Measurements from ENCODE around the gene KIFC3. TPM values are rescaled to one million over a fixed set of nuclear protein-coding genes. Genes with fewer than 3 reads are reported as not detected.

Gene KIFC3
- total and polyA plus RNA-seq, 8 donors: 41.4 to 96.8 (median 60.0) TPM

- no peak overlapping the region for H3K4me3 ChIP-seq
- DNase-seq (peak in 1 of 4 donors; percentile 77), ATAC-seq (no peak)
- H3K36me3 ChIP-seq: peaks cover 0 to 97% of the 10 kb centered on the region in 2 donors
- TF ChIP-seq CTCF (IDR thresholded peaks at IDR 0.05): no peak
- H3K4me1 ChIP-seq: peaks cover 0 to 10% of the 10 kb centered on the region in 2 donors
- intact Hi-C loops (cut with DNase I): loop anchor here in 1 of 2 donors (5.0 kb wide), 1 partner anchor 109 kb away; no protein-coding TSS in a partner anchor
- no peaks in the 10 kb centered on the region for H3K9me3 ChIP-seq
- no peaks in the 10 kb centered on the region for H3K27me3 ChIP-seq
- peak overlapping the region in 1 of 2 donors; percentile 18 for H3K27ac ChIP-seq
Observed at GRCh38 chr16:57758331-57759117, 43.8 kb downstream of the KIFC3 start.

- ATAC-seq: no peak
- no peaks in the 10 kb centered on the region for H3K27me3 ChIP-seq
- no peaks in the 10 kb centered on the region for H3K9me3 ChIP-seq
- peaks cover 0 to 10% of the 10 kb centered on the region in 2 donors for H3K4me1 ChIP-seq
- H3K36me3 ChIP-seq: peaks cover 0 to 97% of the 10 kb centered on the region in 2 donors
- no peak for TF ChIP-seq CTCF (IDR thresholded peaks at IDR 0.05)
- peak in 1 of 4 donors; percentile 48 for DNase-seq
- intact Hi-C loops (cut with DNase I): loop anchor here in 1 of 2 donors (5.0 kb wide), 1 partner anchor 109 kb away; no protein-coding TSS in a partner anchor
- H3K4me3 ChIP-seq: no peak overlapping the region
- H3K27ac ChIP-seq: peak overlapping the region in 1 of 2 donors; percentile 13
Observed at GRCh38 chr16:57757883-57758282, 44.4 kb downstream of the KIFC3 start.

GRCh38 chr16:57757326-57757786 lies 44.9 kb downstream of the KIFC3 start:
- peak; percentile 52 to 97 (median 82) for DNase-seq
- Histone ChIP-seq H3K27me3 (no peaks in the 10 kb centered on the region), H3K27ac (peak overlapping the region in 1 of 2 donors; percentile 13), H3K9me3 (no peaks in the 10 kb centered on the region), H3K4me3 (no peak overlapping the region), H3K4me1 (peaks cover 0 to 10% of the 10 kb centered on the region in 2 donors), H3K36me3 (peaks cover 0 to 97% of the 10 kb centered on the region in 2 donors)
- intact Hi-C loops (cut with DNase I): loop anchor here in 1 of 2 donors (5.0 kb wide), 1 partner anchor 110 kb away; no protein-coding TSS in a partner anchor
- peak; percentile 93 for ATAC-seq
- peak; percentile 96 to 100 for TF ChIP-seq CTCF (IDR thresholded peaks at IDR 0.05)

- ATAC-seq: no peak
- intact Hi-C loops (cut with DNase I): loop anchor here in 1 of 2 donors (5.0 kb wide), 1 partner anchor 111 kb away; no protein-coding TSS in a partner anchor
Observed at GRCh38 chr16:57756424-57757325, 45.6 kb downstream of the KIFC3 start.

More at GRCh38 chr16:57756424-57757325, 45.6 kb downstream of the KIFC3 start:
- peaks cover 0 to 10% of the 10 kb centered on the region in 2 donors for H3K4me1 ChIP-seq
- TF ChIP-seq CTCF (IDR thresholded peaks at IDR 0.05): no peak
- DNase-seq: peak in 1 of 4 donors; percentile 62
- H3K9me3 ChIP-seq: no peaks in the 10 kb centered on the region
- H3K27me3 ChIP-seq: no peaks in the 10 kb centered on the region
- no peak overlapping the region for H3K4me3 ChIP-seq
- no peak overlapping the region for H3K27ac ChIP-seq
- peaks cover 0 to 97% of the 10 kb centered on the region in 2 donors for H3K36me3 ChIP-seq

Measured in left lung (tissue), 10 donors.